Measurements from ENCODE around the gene MS4A2.
"Not testable (repeated sequence)": the region's sequence is repeated elsewhere in the genome, so short reads cannot be mapped to it uniquely, and the experiment has no call there.

Gene MS4A2

GRCh38 chr11:60088364-60088763, at the start of gene MS4A2:
TSS of gene MS4A2 (plus strand) at chr11:60088664. CDS start at chr11:60088766, 102 bp downstream.
- no peak for DNase-seq

- no peak for DNase-seq
These were observed 48.4 kb upstream of the MS4A2 start, which contains the start of gene OOSP2 for GRCh38 chr11:60040109-60040508. TSS of gene OOSP2 (plus strand) at chr11:60040409. CDS start at chr11:60040460, 51 bp downstream.

DNA sequence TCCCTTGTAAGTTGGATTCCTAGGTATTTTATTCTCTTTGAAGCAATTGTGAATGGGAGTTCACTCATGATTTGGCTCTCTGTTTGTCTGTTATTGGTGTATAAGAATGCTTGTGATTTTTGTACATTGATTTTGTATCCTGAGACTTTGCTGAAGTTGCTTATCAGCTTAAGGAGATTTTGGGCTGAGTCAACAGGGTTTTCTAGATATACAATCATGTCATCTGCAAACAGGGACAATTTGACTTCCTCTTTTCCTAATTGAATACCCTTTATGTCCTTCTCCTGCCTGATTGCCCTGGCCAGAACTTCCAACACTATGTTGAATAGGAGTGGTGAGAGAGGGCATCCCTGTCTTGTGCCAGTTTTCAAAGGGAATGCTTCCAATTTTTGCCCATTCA, 38.0 kb upstream of the MS4A2 start:
- not testable (repeated sequence) for DNase-seq

DNA sequence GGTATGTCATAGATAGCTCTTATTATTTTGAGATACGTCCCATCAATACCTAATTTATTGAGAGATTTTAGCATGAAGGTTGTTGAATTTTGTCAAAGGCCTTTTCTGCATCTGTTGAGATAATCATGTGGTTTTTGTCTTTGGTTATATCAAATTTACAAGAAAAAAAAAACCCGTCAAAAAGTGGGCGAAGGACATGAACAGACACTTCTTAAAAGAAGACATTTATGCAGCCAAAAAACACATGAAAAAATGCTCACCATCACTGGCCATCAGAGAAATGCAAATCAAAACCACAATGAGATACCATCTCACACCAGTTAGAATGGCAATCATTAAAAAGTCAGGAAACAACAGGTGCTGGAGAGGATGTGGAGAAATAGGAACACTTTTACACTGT, 37.6 kb upstream of the MS4A2 start:
- DNase-seq, result not testable (repeated sequence)

- DNase-seq, result no peak
These were observed 32.0 kb upstream of the MS4A2 start, which contains the start of gene MS4A3 for GRCh38 chr11:60056349-60056969. TSS of gene MS4A3 (plus strand) at chr11:60056665. CDS start at chr11:60061161, 4,496 bp downstream.

GRCh38 chr11:60059052-60059451, 29.4 kb upstream of the MS4A2 start:
- DNase-seq, result no peak

DNA sequence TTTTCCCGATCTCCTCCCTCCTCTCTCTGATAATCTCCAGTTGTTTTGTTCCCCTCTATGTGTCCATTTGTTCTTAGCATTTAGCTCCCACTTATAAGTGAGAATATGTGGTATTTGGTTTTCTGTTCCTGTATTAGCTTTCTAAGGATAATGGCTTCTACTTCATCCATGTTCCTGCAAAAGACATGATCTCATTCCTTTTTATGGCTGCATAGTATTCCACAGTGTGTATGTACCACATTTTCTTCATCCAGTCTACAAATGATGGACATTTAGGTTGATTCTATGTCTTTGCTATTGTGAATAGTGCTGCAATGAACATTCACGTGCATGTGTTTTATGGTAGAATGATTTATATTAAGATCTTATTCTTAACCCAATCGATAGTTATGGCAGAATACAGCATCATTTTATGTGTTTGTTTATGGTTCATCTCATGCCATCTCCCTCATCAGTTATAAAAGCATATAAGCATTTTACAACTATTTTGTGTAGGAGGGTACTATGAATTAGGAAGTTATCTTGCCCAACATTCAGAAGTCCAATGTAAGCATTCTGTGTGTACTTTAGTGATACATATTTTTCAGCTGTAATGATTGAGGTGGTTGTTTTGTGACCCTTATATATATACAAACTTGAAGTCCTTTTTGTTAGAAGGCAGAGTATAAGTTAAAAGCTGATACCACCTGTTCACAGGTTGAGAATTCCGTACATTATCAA, 28.8 kb upstream of the MS4A2 start:
- no peak for DNase-seq

- no peak for DNase-seq
These were observed 24.4 kb upstream of the MS4A2 start for GRCh38 chr11:60064111-60064510.

DNA sequence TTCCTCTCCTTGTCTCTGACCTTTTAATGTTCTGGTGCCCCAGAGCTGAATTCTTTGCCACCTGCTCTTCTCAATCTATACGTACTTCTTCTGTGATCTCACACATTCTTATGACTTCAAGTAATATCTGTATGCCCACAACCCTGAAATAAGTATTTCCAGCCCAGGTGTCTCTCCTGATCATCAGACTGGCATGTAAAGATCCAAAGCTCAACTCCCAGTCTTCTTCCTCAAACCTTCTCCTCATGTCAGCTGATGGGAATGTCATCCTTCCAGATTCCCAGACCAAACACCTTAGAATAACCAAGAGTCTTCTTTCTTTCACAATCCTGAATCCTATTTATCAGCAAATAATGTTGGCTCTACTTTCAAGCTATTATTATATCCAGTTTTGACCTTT, 22.7 kb upstream of the MS4A2 start:
- no peak for DNase-seq

DNA sequence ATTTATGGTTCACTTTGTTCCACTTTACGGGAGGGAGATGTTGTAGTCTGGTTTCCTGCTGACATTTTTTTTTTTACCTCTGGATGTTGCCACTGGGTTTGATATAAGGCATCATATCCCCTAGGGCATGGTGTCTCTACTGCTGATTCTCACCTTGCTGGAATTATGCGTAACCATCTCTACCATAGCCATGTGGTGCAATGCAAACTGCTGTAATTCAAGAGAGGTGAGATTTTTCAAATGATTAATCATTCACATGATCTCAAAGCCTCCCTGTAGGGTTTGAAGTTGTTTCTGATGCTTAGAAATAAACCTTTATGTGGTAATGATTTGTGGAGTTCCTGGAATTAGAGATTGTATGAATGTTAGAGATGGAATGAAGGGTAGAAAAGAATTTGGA, 19.0 kb upstream of the MS4A2 start:
- no peak for DNase-seq

DNA sequence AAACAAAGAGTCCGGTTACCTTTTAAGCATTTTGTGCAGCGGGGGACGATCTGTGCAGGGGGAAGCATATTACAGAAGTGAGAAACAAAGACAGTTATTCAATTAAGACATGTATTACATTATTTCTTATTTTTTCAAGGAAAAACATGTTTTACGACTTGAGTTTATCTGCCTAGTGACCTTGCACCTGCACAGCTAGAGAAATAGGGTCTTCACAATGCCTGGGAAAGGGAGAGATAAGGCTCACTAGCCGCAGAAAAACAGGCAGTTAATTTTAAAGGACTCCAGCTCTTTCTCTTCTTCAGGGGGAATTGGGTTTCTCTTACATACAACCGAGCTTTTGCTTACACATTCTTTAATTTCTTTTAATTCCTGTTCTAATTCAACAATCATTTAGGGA, 16.8 kb upstream of the MS4A2 start:
- DNase-seq, result not testable (repeated sequence)

DNA sequence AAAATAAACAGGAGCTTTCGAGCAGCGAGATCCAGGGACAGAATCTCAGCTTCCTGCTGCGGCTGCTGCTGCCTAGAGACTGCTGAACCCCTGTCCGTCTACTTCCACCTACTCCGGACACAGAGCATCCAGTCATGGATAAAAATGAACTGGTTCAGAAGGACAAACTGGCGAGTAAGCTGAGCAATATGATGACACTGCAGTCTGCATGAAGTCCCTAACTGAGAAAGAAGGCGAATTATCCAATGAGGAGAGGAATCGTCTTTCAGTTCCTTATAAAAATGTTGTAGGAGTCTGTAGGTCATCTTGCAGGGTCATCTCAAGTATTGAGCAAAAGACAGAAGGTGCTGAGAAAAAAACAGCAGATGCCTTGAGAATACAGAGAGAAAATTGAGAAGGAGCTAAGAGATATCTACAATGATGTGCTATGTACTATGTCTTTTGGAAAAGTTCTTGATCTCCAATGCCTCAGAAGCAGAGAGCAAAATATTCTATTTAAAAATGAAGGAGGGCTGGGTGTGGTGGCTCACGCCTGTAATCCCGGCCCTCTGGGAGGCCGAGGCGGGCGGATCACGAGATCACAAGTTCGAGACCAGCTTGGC, 11.1 kb upstream of the MS4A2 start:
- no peak for DNase-seq

DNA sequence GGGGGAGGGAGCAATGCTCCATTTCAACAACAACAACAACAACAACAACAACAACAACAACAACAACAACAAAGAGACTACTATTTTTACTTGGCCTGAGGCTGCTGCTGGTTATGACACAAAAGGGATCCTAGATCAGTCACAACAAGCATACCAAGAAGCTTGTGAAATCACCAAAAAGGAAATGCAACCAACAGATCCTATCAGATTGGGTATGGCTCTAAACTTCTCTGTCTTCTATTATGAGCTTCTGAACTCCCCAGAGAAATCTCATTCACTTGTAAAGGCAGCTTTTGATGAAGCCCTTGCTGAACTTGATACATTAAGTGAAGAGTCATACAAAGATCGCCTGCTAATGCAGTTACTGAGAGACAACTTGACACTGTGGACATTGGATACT, 10.5 kb upstream of the MS4A2 start:
- no peak for DNase-seq

GRCh38 chr11:60078745-60079144, 9.7 kb upstream of the MS4A2 start:
- no peak for DNase-seq

DNA sequence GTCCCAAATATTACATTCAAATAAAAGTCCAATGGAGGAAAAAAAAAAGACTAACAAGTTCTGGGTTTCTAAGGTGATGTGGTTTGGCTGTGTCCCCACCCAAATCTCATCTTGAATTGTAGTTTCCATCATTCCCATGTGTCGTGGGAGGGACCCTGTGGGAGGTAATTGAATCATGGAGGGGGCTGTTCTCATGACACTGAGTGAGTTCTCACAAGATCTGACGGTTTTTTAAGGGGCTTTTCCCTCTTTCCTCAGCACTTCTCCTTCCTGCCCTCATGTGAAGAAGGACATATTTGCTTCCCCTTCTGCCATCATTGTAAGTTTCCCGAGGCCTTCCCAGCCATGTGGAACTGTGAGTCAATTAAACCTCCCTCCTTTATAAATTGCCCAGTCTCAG, 7.9 kb upstream of the MS4A2 start:
- no peak for DNase-seq

GRCh38 chr11:60084631-60085273, 3.7 kb upstream of the MS4A2 start:
- no peak for DNase-seq

DNA sequence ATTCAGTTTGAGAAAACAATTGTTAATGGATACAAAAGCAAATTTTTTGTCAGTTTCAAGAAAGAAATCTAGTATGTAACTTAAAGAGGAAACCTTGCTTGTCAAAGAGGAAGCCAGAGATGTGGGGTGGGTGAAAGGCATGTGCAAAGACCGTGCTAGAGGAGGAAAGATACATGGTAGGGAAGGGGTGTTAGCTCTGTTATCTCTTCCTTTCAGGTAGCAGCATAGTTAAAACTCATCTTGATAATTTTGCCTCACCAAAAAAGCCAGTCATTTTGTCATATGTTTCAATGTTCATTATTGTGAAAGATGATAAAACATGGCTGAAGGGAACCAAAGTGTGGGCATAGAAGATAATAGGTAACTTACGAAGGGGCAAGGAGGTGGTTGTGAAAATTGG, 2.6 kb upstream of the MS4A2 start:
- no peak for DNase-seq

GRCh38 chr11:60087239-60087638, 1.2 kb upstream of the MS4A2 start:
- no peak for DNase-seq

GRCh38 chr11:60095477-60096120, 7.1 kb downstream of the MS4A2 start:
- no peak for DNase-seq

- no peak for DNase-seq
These were observed 8.7 kb downstream of the MS4A2 start for GRCh38 chr11:60097189-60097588.

DNA sequence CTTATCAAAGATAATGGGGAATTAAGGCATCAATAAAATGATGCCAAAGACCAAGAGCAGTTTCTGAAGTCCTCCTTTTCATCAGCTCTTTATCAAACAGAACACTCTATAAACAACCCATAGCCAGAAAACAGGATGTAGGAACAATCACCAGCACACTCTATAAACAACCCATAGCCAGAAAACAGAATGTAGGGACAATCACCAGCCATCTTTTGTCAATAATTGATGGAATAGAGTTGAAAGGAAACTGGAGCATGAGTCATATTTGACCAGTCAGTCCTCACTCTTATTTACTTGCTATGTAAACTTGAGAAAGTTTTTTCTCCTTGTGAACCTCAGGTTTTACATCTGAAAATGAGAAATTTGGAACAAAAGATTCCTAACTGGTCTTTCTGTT, 10.0 kb downstream of the MS4A2 start:
- DNase-seq, result no peak

GRCh38 chr11:60100516-60100915, 12.1 kb downstream of the MS4A2 start:
- DNase-seq, result no peak

GRCh38 chr11:60101368-60101767, 12.9 kb downstream of the MS4A2 start:
- DNase-seq, result not testable (repeated sequence)
